H1 (cell line): ENCODE results near the gene C2CD4A. TPM values are rescaled to one million over a fixed set of nuclear protein-coding genes. Genes with fewer than 3 reads are reported as not detected.

Source experiments
- ATF2 ChIP-seq: IDR thresholded peaks from 2 replicates; pipeline ENCODE4 v1.6.1; 2012; ENCODE audit warnings: low read length, inconsistent platforms
- BACH1 ChIP-seq: IDR thresholded peaks from 2 replicates; pipeline ENCODE4 v1.6.1; 2012; ENCODE audit warnings: low read length, improper control_type of control experiment
- CEBPB ChIP-seq: IDR thresholded peaks from 2 replicates; pipeline ENCODE4 v1.6.1; 2012; ENCODE audit warnings: low read depth, low read length
- CHD7 ChIP-seq: fragments of 300-600 bp; sonication (generic); IDR thresholded peaks from 2 replicates; pipeline ENCODE4 v1.7.1; 2012; ENCODE audit warnings: low read length, moderate library complexity, mild to moderate bottlenecking, inconsistent platforms; ENCODE audit not compliant: insufficient replicate concordance
- CTCF ChIP-seq, 3 experiments: IDR thresholded peaks; 1 replicate in 2 of 3; 2 replicates in 1 of 3; pipeline versions ENCODE4 v1.5.1 to v1.6.1; 2011; ENCODE audit warnings: low read length in 3 of 3, mild to moderate bottlenecking in 3 of 3, inconsistent platforms in 2 of 3, low read depth in 1 of 3, moderate library complexity in 1 of 3; ENCODE audit not compliant: insufficient read depth in 1 of 3; ENCODE audit errors: control extremely low read depth in 1 of 3
- TEAD4 ChIP-seq: IDR thresholded peaks from 2 replicates; pipeline ENCODE4 v1.6.1; 2012; ENCODE audit warnings: low read depth, low read length, inconsistent platforms, mixed read lengths
- polyA plus RNA-seq, 7 experiments: library from polyadenylated mRNA; depleted of rRNA in 3 of 7; stranded (reverse) in 5 of 7; unstranded in 2 of 7; fragments of >200 nt in 5 of 7; fragments of 200-250 nt in 2 of 7; gene quantifications; 1 replicate in 5 of 7; 2 replicates in 1 of 7; 4 replicates in 1 of 7; pipeline versions ENCODE4 v1.2.1 to v1.2.3, GENCODE V29; 2011 to 2013; ENCODE audit warnings: missing spikeins in 2 of 7, mixed read lengths in 2 of 7
- total RNA-seq: library from RNA; stranded (reverse); fragmentation: NEBNext Ultra II Directional; extraction: Animal tissue kit (Norgen Biotek cat#: 25700); gene quantifications from 2 replicates; pipeline ENCODE4 v1.2.1, GENCODE V29; 2021

Gene C2CD4A
- total and polyA plus RNA-seq, 2 of the 8 experiments (the other 6 are each of a cell fraction or from before 2014, with no cell fraction given), result not detected

GRCh38 chr15:62026487-62027262, 40.1 kb upstream of the C2CD4A start (continued):
- TF ChIP-seq CHD7 (no peak), CEBPB (no peak), ATF2 (no peak), CTCF (IDR thresholded peaks at IDR 0.05; ENCODE audit: control extremely low read depth in 1 of 3, insufficient read depth in 1 of 3, low read depth in 1 of 3, low read length in 3 of 3) (no peak), TEAD4 (no peak), BACH1 (no peak)
